WTC11 (cell line): ENCODE measurements around the gene BMPR1B. TPM values are rescaled to one million over a fixed set of nuclear protein-coding genes. Genes with fewer than 3 reads are reported as not detected.

Experiments
- ATAC-seq: fragments of 200-7000 bp; cut with Tn5 transposase; 2 replicates; pipeline ENCODE4 v1.10.0; 2021; ENCODE audit warnings: mild to moderate bottlenecking, moderate library complexity
- CTCF ChIA-PET: fragments of 300-600 bp; sonication (Branson Sonifier 250); formaldehyde crosslinking; loops from one replicate; lab custom pipeline; 2021; ENCODE audit warnings: antibody characterized with exemption; lab: Charles Lee
- POLR2A ChIA-PET: fragments of 350-600 bp; sonication (Branson Sonifier 250); formaldehyde crosslinking; loops from one replicate; lab custom pipeline; 2021; ENCODE audit warnings: antibody characterized with exemption; lab: Charles Lee
- DNase-seq: peaks from one replicate; pipeline ENCODE4 v3.0.0; 2021; ENCODE audit warnings: low spot score
- H3K27ac Mint-ChIP-seq: 2 replicates; pipeline ENCODE4 v1.8.0; 2021; ENCODE audit warnings: mixed read lengths
- H3K27me3 Mint-ChIP-seq: 2 replicates; pipeline ENCODE4 v1.8.0; 2021; ENCODE audit warnings: low read depth, mild to moderate bottlenecking, moderate library complexity, mixed read lengths
- H3K36me3 Mint-ChIP-seq: 2 replicates; pipeline ENCODE4 v1.8.0; 2021; ENCODE audit warnings: mixed read lengths
- H3K4me1 Mint-ChIP-seq: 2 replicates; pipeline ENCODE4 v1.8.0; 2022; ENCODE audit warnings: mixed read lengths
- H3K4me3 Mint-ChIP-seq: 2 replicates; pipeline ENCODE4 v1.8.0; 2021; ENCODE audit warnings: mild to moderate bottlenecking, moderate library complexity, mixed read lengths
- H3K9me3 Mint-ChIP-seq: 2 replicates; pipeline ENCODE4 v1.8.0; 2021; ENCODE audit warnings: mixed read lengths
- ATF1 ChIP-seq: sonication (generic); formaldehyde crosslinking; IDR thresholded peaks from 2 replicates; pipeline ENCODE4 v1.8.1; 2023; ENCODE audit warnings: mild to moderate bottlenecking, moderate library complexity, missing genetic modification reagents
- CREB1 ChIP-seq: sonication (generic); formaldehyde crosslinking; IDR thresholded peaks from 2 replicates; pipeline ENCODE4 v1.8.0; 2023; ENCODE audit warnings: mild to moderate bottlenecking, missing genetic modification reagents
- EMX1 ChIP-seq: fragments of 250-450 bp; sonication (Bioruptor Pico); IDR thresholded peaks from 2 replicates; pipeline ENCODE4 v1.8.0; 2021; ENCODE audit warnings: mild to moderate bottlenecking
- ETV6 ChIP-seq: sonication (generic); formaldehyde crosslinking; IDR thresholded peaks from 2 replicates; pipeline ENCODE4 v1.8.1; 2022; ENCODE audit warnings: mild to moderate bottlenecking, missing genetic modification reagents
- FOXK1 ChIP-seq: sonication (generic); formaldehyde crosslinking; IDR thresholded peaks from 2 replicates; pipeline ENCODE4 v1.8.0; 2022; ENCODE audit warnings: mild to moderate bottlenecking, moderate library complexity, missing genetic modification reagents
- FOXP4 ChIP-seq: sonication (generic); formaldehyde crosslinking; IDR thresholded peaks from 2 replicates; pipeline ENCODE4 v1.8.0; 2022; ENCODE audit warnings: mild to moderate bottlenecking, missing genetic modification reagents
- GTF2I ChIP-seq: fragments of 250-450 bp; sonication (Bioruptor Pico); conservative IDR thresholded peaks from 2 replicates; pipeline ENCODE4 v1.4.0; 2021; ENCODE audit warnings: mild to moderate bottlenecking
- JAZF1 ChIP-seq: fragments of 250-450 bp; sonication (Bioruptor Pico); IDR thresholded peaks from 2 replicates; pipeline ENCODE4 v1.9.0; 2021; ENCODE audit warnings: moderate library complexity, mild to moderate bottlenecking, inconsistent platforms
- MAX ChIP-seq: sonication (generic); formaldehyde crosslinking; IDR thresholded peaks from 2 replicates; pipeline ENCODE4 v1.8.0; 2022; ENCODE audit warnings: mild to moderate bottlenecking, missing genetic modification reagents
- MXD4 ChIP-seq: fragments of 250-450 bp; sonication (Bioruptor Pico); IDR thresholded peaks from 2 replicates; pipeline ENCODE4 v1.8.0; 2021; ENCODE audit warnings: mild to moderate bottlenecking, moderate library complexity, borderline replicate concordance
- PRDM15 ChIP-seq: sonication (generic); formaldehyde crosslinking; IDR thresholded peaks from 2 replicates; pipeline ENCODE4 v1.8.0; 2022; ENCODE audit warnings: missing genetic modification reagents
- PRRX2 ChIP-seq: fragments of 250-450 bp; sonication (Bioruptor Pico); IDR thresholded peaks from 2 replicates; pipeline ENCODE4 v1.8.0; 2021; ENCODE audit warnings: mild to moderate bottlenecking
- SP1 ChIP-seq: sonication (generic); formaldehyde crosslinking; conservative IDR thresholded peaks from 2 replicates; pipeline ENCODE4 v1.8.1; 2022; ENCODE audit warnings: missing genetic modification reagents
- STAT6 ChIP-seq: sonication (generic); formaldehyde crosslinking; conservative IDR thresholded peaks from 2 replicates; pipeline ENCODE4 v1.8.1; 2023; ENCODE audit warnings: mild to moderate bottlenecking, low read depth, missing genetic modification reagents, moderate library complexity
- ZMAT4 ChIP-seq: fragments of 250-450 bp; sonication (Bioruptor Pico); IDR thresholded peaks from 2 replicates; pipeline ENCODE4 v1.9.0; 2021; ENCODE audit warnings: mild to moderate bottlenecking
- ZNF512 ChIP-seq: sonication (generic); formaldehyde crosslinking; IDR thresholded peaks from 2 replicates; pipeline ENCODE4 v1.8.1; 2022; ENCODE audit warnings: missing genetic modification reagents, borderline replicate concordance
- total RNA-seq: library from RNA; stranded (reverse); gene quantifications from 3 replicates; pipeline ENCODE4 v1.2.3, GENCODE V29; 2021

Gene BMPR1B
- total RNA-seq, 1 experiment from 2014 or later = 0.77 TPM

GRCh38 chr4:94927696-94928095 lies 169.9 kb downstream of the BMPR1B start (continued):
- TF ChIP-seq ATF1 (CRISPR knock-in tag) (no peak), PRRX2 (CRISPR knock-in tag) (no peak), CREB1 (CRISPR knock-in tag) (no peak), ZMAT4 (no peak), FOXK1 (CRISPR knock-in tag) (no peak)

- Mint-ChIP-seq H3K9me3 (no peaks in the 10 kb centered on the region), H3K27ac (no peak overlapping the region), H3K4me3 (no peak overlapping the region), H3K36me3 (no peaks in the 10 kb centered on the region)
- CTCF ChIA-PET = interaction anchor here (1.3 kb wide), 1 partner anchor 275 kb away, joined by 5 read pairs; no protein-coding TSS in a partner anchor
- DNase-seq (no peak), ATAC-seq (0 out of 2 replicates have a peak, but pooled peaks have one; percentile 28)
- TF ChIP-seq STAT6 (no peak), JAZF1 (CRISPR knock-in tag) (no peak), MXD4 (CRISPR knock-in tag) (no peak), ZNF512 (no peak), GTF2I (no peak), SP1 (no peak), PRDM15 (CRISPR knock-in tag) (no peak), MAX (no peak), EMX1 (CRISPR knock-in tag) (no peak), ETV6 (CRISPR knock-in tag) (no peak), FOXP4 (no peak)
- TF ChIP-seq, all 79 proteins: peak for 0
- Mint-ChIP-seq H3K4me1 (peaks cover 35% of the 10 kb centered on the region), H3K27me3 (no peaks in the 10 kb centered on the region)
- POLR2A ChIA-PET = no interaction called here
Observed at GRCh38 chr4:94929696-94930095, 171.9 kb downstream of the BMPR1B start.
